GM19452 (cell line): ENCODE data around the gene TPD52L1.

ENCODE experiments used
- ATAC-seq: cut with Tn5 transposase; IDR thresholded peaks from one replicate; pipeline ENCODE4 v1.9.1; 2021; ENCODE audit not compliant: unreplicated experiment

The TPD52L1 gene

DNA sequence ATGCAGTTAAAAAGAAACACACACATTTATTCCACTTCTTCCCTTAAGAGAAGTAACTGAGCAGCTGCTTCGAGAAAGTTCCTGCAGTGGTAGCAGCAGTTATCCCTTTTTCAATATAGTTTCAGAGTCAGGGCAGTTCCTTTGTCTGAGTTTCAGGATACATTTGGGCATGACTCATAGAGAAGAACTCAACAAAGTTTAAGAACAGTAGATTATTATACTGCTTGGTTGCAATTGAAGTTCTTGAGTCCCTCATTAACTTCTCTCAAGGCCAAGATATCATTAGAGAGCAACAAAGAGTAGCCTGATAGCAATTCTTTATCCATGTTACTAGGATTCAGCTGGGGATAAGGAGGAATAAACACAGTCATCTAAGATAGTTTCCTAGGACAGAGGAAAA lies 54.4 kb downstream of the TPD52L1 start:
- no peak for ATAC-seq

DNA sequence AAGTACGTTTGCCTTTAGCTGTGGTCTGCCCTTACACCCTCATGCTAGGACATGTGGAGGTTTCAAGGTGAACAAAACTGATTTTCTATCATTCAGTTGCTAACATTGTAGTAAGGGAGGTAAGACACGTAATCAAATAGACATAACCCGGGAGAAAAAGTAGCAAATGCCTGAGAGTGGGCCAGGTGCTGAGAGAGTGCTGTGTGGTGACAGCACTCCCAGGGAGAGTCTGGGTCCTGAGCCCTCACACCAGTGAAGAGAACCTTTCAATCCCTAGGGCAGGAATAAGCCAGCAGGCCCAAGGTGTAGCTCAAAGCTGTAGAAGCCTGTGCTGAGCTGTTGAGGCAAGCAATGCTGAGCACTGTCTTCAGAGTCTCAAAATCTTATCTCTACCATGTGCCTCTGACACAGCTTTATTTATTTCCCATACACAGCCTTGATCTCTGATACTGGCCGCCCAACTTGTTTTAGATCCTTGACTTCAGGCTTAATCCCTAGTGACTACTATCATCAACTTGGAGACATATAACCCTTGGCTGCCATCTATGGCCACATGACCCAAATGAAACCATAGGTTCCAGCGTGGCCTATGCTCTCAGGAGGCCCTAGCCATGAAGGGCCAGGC lies 55.2 kb downstream of the TPD52L1 start:
- ATAC-seq = no peak

DNA sequence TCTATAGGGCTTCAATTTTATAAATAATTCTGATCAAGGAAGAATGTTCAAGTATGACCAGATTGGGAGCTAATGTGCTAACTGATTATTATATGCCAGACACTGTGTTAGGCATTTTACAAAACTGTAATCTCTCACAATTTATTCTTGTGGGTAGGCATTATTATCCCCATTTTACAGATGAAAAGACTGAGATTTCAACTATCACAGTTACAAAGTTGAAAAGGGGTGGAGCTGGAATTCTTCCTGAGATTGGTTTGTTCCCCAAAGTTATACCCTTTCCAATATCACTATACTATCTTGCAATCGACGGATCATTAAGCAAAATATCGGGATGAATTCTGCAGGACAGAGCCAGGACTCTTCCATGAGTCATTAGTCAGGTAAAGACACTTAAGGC lies 57.1 kb downstream of the TPD52L1 start:
- ATAC-seq = no peak

DNA sequence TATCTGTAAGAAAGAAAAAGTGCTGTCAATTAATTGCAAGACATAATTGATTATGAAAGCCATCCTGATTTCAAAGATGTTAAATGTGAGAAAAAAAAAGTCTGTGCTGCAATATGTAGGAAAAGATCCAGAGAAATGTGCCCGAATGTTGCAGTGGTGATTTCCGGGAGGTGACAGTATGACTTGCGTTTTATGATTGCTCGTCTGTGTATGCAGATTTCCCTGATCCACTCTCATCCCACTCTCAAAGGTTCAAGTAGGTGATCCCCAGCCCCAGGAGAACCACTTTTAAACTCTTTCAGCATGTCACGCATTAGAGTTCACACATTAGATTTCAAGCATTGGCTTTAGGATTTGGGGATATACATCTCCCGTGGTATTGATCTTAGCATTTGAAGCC lies 57.8 kb downstream of the TPD52L1 start:
- no peak for ATAC-seq

DNA sequence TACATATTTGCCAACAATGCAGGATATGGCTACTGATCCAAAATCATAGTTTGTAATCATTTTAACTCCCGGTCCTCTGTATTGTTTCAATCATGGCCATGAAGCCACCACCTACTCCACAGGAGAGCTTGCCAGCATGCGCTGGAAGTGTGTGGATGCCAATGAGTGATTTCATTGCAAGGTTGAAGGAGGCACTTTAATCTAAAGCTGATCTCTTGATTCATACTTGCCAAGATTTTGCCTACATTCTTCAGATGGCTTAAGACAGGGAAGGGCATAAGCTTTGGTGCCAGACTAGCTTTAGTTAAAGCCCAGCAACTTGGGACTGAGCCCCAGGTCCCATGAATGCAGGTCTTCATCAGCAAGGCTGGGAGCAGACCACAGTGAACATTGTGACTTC lies 58.8 kb downstream of the TPD52L1 start:
- no peak for ATAC-seq

GRCh38 chr6:125213939-125214338 lies 60.4 kb downstream of the TPD52L1 start:
- ATAC-seq = no peak

DNA sequence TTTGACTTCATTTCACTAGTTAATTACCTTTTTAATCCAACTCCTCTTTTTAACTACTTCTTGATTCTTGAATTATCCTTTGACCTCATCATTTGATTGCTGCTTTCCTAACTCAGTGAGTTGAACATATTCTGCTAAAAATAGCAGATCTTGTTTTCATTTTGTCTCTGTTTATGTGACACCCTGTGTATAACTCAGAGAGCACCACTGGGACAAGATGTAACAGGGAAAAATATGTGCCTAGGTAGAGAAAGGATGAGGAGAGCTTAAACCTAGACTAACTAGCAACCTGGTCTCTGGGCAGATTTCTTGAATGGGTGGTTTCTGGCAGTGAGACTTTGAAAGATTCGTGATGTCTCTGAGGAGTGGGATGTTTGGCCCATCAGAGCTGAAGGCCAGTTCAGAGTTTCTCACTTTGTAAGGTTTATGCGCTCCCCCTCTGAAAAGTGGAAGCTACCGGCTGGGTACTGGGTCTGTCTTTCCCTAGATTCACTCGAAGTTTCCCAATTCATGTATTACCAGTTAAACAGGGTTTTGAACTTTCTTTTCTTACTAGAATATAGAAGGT lies 61.8 kb downstream of the TPD52L1 start:
- ATAC-seq = no peak

- no peak for ATAC-seq
Measured at GRCh38 chr6:125216015-125216414, 62.4 kb downstream of the TPD52L1 start.

DNA sequence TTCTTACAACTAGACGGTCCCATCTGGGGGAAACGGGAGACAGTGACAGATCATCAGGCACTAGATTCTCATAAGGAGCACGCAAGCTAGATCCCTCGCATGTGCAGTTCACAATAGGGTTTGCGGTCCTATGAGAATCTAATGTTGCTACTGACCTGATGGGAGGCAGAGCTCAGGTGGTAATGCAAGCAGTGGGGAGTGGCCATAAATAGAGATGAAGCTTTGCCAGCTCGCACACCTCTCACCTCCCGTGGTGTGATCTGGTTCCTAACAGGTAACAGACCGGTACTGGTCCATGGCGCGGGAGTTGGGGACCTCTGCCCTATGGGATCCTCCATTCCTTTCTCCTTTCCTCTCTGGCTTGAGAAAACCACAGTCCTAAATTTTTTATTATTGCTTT lies 63.8 kb downstream of the TPD52L1 start:
- ATAC-seq = no peak

GRCh38 chr6:125217992-125218391 lies 64.4 kb downstream of the TPD52L1 start:
- ATAC-seq = no peak

DNA sequence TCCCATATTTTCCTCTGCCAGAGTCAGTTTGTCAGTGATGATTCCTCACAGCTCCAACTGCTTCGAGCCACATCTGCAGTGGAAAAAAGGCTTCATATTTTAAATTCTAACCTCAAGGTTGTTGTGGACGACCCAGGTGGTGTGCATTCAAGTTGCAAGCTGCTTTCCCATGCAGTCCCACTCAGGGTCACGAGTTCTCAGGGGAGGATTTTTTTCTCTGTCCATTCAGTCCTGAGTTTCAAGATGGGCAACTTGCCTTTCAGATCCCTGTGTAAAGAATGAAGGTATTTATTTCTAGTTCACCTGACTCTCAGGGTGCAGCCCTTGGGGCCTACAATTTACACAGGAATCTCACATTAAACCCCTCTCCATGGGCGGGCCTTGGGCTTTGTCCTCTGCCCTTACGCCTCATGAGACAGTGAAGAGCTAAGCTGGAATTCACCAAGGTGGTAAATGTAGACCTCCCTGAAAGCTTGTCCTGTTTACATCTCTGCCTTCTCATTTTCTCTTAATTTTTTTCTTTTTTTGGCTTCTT lies 65.9 kb downstream of the TPD52L1 start:
- ATAC-seq = no peak

DNA sequence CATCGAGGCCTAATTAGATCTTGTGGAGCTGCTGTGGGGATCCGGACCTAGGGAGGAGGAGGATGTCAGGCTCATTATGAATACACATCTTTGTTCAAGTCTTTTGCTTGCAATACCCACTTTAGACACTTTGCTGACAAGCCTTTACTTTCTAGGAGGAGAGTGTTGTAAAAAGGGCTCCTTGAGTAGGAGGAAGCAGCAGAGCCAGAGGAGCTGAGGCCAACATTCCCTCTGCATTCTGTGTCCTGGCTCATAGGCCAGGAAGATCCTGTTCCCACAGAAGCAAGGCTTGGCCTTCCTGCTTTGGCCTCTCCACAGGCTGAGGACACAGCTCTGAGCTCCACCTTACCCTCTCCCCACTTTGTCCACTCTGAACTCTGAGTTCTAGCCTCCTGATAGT lies 67.1 kb downstream of the TPD52L1 start:
- ATAC-seq = no peak

GRCh38 chr6:125222531-125223455 lies 69.2 kb downstream of the TPD52L1 start:
- no peak for ATAC-seq

- ATAC-seq = no peak
Measured at GRCh38 chr6:125224231-125224861, 70.8 kb downstream of the TPD52L1 start.

GRCh38 chr6:125227244-125227643 lies 73.7 kb downstream of the TPD52L1 start:
- no peak for ATAC-seq

DNA sequence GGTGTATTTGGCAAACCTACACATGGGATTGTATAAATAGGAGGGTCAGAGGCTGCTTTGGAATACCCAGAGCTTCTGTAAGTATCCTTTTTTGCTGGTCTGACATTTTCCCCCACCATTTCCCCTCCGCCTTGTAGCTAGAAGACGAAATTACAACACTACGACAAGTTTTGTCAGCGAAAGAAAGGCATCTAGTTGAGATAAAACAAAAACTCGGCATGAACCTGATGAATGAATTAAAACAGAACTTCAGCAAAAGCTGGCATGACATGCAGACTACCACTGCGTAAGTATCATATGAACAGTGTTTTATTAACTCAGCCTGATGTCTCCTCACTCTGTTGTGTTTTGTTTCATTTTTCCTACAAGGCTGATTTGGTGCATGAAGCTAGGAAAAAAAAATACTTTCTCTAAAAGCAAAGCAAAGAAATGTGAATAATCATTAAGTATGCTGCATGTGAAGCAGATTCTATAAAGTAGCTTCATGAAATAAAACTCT lies 75.5 kb downstream of the TPD52L1 start:
- ATAC-seq = no peak

DNA sequence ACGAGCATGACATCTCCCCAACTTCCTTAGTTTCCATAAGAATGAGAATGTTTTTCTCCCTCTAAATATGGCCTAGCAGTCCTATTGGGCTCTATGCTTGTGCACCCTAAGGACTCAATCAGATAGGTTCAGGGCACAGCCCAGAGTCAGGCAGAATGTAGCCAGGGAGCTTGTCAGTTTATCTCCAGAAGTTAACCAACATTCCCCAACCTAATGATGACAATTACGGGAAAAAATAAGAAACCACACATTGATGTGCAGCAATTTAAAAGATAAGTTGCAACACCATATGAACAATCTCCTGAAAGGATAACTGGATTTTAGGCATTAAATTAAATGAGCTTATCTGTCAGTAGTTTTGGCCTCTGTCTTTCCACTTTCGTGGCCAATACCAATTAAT lies 77.1 kb downstream of the TPD52L1 start:
- ATAC-seq = no peak

DNA sequence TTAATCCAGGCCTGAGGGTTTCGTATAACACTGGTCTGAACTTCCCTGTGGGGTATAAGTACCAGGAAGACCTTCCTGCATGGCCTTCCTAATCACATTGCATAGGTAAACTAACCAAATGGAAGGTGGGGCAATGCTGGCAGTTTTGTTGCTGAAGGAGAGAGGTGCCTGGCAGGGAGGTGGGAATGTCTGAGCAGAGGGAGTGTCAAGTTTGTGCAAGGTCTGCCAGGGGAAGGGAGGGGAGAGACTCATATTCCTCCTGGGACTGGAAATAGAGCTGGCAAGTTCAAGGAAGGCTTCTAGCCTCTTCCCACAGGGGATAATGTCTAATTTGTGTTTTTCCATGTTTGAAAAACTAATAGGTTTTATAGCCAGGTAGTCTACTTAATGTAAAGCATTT lies 77.6 kb downstream of the TPD52L1 start:
- no peak for ATAC-seq

DNA sequence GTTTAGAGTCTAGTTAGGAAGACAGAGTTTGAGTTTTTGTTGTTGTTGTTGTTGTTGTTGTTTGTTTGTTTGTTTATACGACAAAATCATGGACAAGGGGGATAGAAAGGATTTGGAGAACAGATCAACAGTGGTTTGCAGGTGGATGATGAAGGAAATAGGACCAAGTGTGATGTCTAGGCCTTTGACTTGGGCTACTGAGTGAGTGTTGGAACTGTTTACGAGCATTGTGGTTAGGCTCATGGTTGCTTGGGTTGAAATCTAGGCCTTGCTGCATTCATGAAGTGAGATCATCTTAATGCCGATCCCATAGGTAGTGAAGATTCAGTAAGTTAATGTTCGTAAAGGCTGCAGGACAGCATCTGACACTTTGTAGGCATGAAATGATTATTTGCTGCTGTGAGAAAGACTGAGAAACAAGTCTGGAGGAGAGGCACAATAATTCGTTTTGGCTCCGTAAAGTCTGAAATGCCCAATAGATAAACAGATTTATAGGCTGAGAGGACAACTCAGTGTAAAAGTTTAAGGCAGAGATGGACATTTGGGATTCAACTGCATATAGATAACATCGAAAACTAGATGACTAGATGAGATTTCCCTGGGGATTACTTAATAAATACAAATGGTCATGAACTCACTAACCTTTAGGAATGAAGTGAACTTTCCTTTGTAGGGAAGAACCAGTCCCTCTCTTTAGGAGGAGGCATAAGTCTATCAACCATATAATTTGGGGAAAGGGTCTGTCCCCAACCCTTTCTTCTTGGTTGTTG lies 78.2 kb downstream of the TPD52L1 start:
- ATAC-seq = no peak

- ATAC-seq = no peak
Measured at GRCh38 chr6:125232466-125232865, 78.9 kb downstream of the TPD52L1 start.
